Measurements from ENCODE around the gene SLC17A7.

The SLC17A7 gene

GRCh38 chr19:49442354-49442753, 1.0 kb upstream of the SLC17A7 start:
- TF ChIP-seq CSDC2 (CRISPR knock-in tag; IDR thresholded peaks at IDR 0.05): no peak
- no peak for TF ChIP-seq PATZ1 (CRISPR knock-in tag; IDR thresholded peaks at IDR 0.05; ENCODE audit: borderline replicate concordance)
- no peak for TF ChIP-seq CREB5 (CRISPR knock-in tag; IDR thresholded peaks at IDR 0.05; ENCODE audit: low read depth)
- TF ChIP-seq ZNF565 (CRISPR knock-in tag; conservative IDR thresholded peaks at IDR 0.05; ENCODE audit: low read depth): no peak
- no peak for TF ChIP-seq TCF4 (CRISPR knock-in tag; IDR thresholded peaks at IDR 0.05; ENCODE audit: borderline replicate concordance)
- TF ChIP-seq ZFP30 (CRISPR knock-in tag; IDR thresholded peaks at IDR 0.05): no peak
- no peak for TF ChIP-seq ARNTL (CRISPR knock-in tag; IDR thresholded peaks at IDR 0.05; ENCODE audit: borderline replicate concordance, low read depth)
- no peak for TF ChIP-seq ZFP3 (CRISPR knock-in tag; IDR thresholded peaks at IDR 0.05)
- no peak for TF ChIP-seq ISL1 (CRISPR knock-in tag; IDR thresholded peaks at IDR 0.05)

GRCh38 chr19:49441960-49442350, 628 bp upstream of the SLC17A7 start:
- TF ChIP-seq ZNF70 (CRISPR knock-in tag; IDR thresholded peaks at IDR 0.05) (no peak), SNAI2 (CRISPR knock-in tag; IDR thresholded peaks at IDR 0.05) (no peak), CREB5 (CRISPR knock-in tag; IDR thresholded peaks at IDR 0.05; ENCODE audit: low read depth) (no peak)
- no peak for ATAC-seq

More at GRCh38 chr19:49442354-49442753, 1.0 kb upstream of the SLC17A7 start:
- no peak for ATAC-seq

GRCh38 chr19:49440439-49441209, 703 bp downstream of the SLC17A7 start:
- ATAC-seq: no peak
- TF ChIP-seq TCF4 (CRISPR knock-in tag; IDR thresholded peaks at IDR 0.05; ENCODE audit: borderline replicate concordance) (no peak), ZNF70 (CRISPR knock-in tag; IDR thresholded peaks at IDR 0.05) (no peak), PATZ1 (CRISPR knock-in tag; IDR thresholded peaks at IDR 0.05; ENCODE audit: borderline replicate concordance) (no peak), CREB5 (CRISPR knock-in tag; IDR thresholded peaks at IDR 0.05; ENCODE audit: low read depth) (no peak), PPARA (CRISPR knock-in tag; IDR thresholded peaks at IDR 0.05; ENCODE audit: borderline replicate concordance) (no peak), TSHZ2 (CRISPR knock-in tag; IDR thresholded peaks at IDR 0.05) (no peak), CSRNP3 (CRISPR knock-in tag; IDR thresholded peaks at IDR 0.05) (no peak), BACH2 (CRISPR knock-in tag; IDR thresholded peaks at IDR 0.05; ENCODE audit: borderline replicate concordance) (no peak), ARNTL (CRISPR knock-in tag; IDR thresholded peaks at IDR 0.05; ENCODE audit: borderline replicate concordance, low read depth) (no peak), ZNF8 (CRISPR knock-in tag; IDR thresholded peaks at IDR 0.05) (no peak), ZC3H10 (CRISPR knock-in tag; IDR thresholded peaks at IDR 0.05) (no peak)
